ENCODE measurements around the gene MAP9.

GRCh38 chr4:155376387-155377268, at the start of gene MAP9:
- no peak for TF ChIP-seq POLR2AphosphoS2 (IDR thresholded peaks at IDR 0.05; ENCODE audit: low read depth, low read length)
- peak; percentile 28 to 74; a peak in 3 of 4 replicates for TF ChIP-seq BHLHE40 (IDR thresholded peaks at IDR 0.05; ENCODE audit: borderline replicate concordance in 1 of 2, low read depth in 2 of 2, low read length in 1 of 2)
- no peak for TF ChIP-seq EZH2 (IDR thresholded peaks at IDR 0.05; ENCODE audit: borderline replicate concordance, control insufficient read depth, low read depth, low read length)

Measured in GM12878 (cell line).